Activated B cell treated with CpG ODN at 0.5 μM for 24 hours (primary cell): ENCODE data around the gene PDGFD. TPM values are rescaled to one million over a fixed set of nuclear protein-coding genes. Genes with fewer than 3 reads are reported as not detected.

Experiments
- ATAC-seq: fragments of 200-7000 bp; cut with Tn5 transposase; one replicate; pipeline ENCODE4 v1.10.0; 2021; ENCODE audit warnings: low read depth, mild to moderate bottlenecking, moderate library complexity
- CTCF ChIA-PET: fragments of 350-600 bp; sonication (Branson Sonifier 250); formaldehyde crosslinking; loops from one replicate; lab custom pipeline; 2021; ENCODE audit warnings: antibody characterized with exemption; lab: Charles Lee
- POLR2A ChIA-PET: fragments of 350-600 bp; sonication (Branson Sonifier 250); formaldehyde crosslinking; loops from one replicate; lab custom pipeline; 2021; ENCODE audit warnings: antibody characterized with exemption; lab: Charles Lee
- DNase-seq: peaks from one replicate; pipeline ENCODE4 v3.0.0; 2022
- H3K27ac Mint-ChIP-seq: one replicate; pipeline ENCODE4 v1.8.0; 2020; ENCODE audit warnings: mixed read lengths
- H3K27me3 Mint-ChIP-seq: one replicate; pipeline ENCODE4 v1.8.0; 2021; ENCODE audit warnings: mixed read lengths
- H3K36me3 Mint-ChIP-seq: one replicate; pipeline ENCODE4 v1.8.0; 2021; ENCODE audit warnings: low read depth, mixed read lengths
- H3K4me1 Mint-ChIP-seq: one replicate; pipeline ENCODE4 v1.8.0; 2021; ENCODE audit warnings: mixed read lengths
- H3K4me3 Mint-ChIP-seq: one replicate; pipeline ENCODE4 v1.8.0; 2020; ENCODE audit warnings: mild to moderate bottlenecking, mixed read lengths
- H3K9me3 Mint-ChIP-seq: one replicate; pipeline ENCODE4 v1.8.0; 2020; ENCODE audit warnings: mixed read lengths
- CTCF ChIP-seq: fragments of 200-600 bp; IDR thresholded peaks from one replicate; pipeline ENCODE4 v1.8.0; 2022; ENCODE audit warnings: antibody characterized with exemption, mild to moderate bottlenecking
- intact Hi-C: fragments of 100-400 bp; cut with micrococcal nuclease; formaldehyde crosslinking; loops from one replicate; pipeline ENCODE4 v1.15.1; 2024
- total RNA-seq: library from RNA; stranded (reverse); gene quantifications from 2 replicates; pipeline ENCODE4 v1.2.3, GENCODE V29; 2022

The PDGFD gene
- total RNA-seq, 1 donor from 2014 or later = 0.53 TPM

GRCh38 chr11:104060820-104061219 is 103.1 kb downstream of the PDGFD start:
- CTCF ChIA-PET = interaction anchor here (0.6 kb wide), 1 partner anchor 143 kb away, joined by 4 read pairs; no protein-coding TSS in a partner anchor
- DNase-seq (no peak), ATAC-seq (no peak)
- H3K27me3 Mint-ChIP-seq = no peaks in the 10 kb centered on the region
- POLR2A ChIA-PET = no interaction called here
- H3K4me3 Mint-ChIP-seq = no peak overlapping the region
- intact Hi-C loops = no loop called here
- no peaks in the 10 kb centered on the region for H3K9me3 Mint-ChIP-seq
- no peaks in the 10 kb centered on the region for H3K36me3 Mint-ChIP-seq
- TF ChIP-seq CTCF = no peak
- H3K4me1 Mint-ChIP-seq = peaks cover 11% of the 10 kb centered on the region
- no peak overlapping the region for H3K27ac Mint-ChIP-seq

- ChIA-PET POLR2A (no interaction called here), CTCF (no interaction called here)
- Mint-ChIP-seq H3K27me3 (no peaks in the 10 kb centered on the region), H3K4me1 (peaks cover 11% of the 10 kb centered on the region), H3K27ac (no peak overlapping the region), H3K4me3 (no peak overlapping the region), H3K9me3 (no peaks in the 10 kb centered on the region), H3K36me3 (no peaks in the 10 kb centered on the region)
- ATAC-seq (no peak), DNase-seq (no peak)
- no peak for TF ChIP-seq CTCF
- intact Hi-C loops = no loop called here
Measured at GRCh38 chr11:104060004-104060794, 103.7 kb downstream of the PDGFD start.

DNA sequence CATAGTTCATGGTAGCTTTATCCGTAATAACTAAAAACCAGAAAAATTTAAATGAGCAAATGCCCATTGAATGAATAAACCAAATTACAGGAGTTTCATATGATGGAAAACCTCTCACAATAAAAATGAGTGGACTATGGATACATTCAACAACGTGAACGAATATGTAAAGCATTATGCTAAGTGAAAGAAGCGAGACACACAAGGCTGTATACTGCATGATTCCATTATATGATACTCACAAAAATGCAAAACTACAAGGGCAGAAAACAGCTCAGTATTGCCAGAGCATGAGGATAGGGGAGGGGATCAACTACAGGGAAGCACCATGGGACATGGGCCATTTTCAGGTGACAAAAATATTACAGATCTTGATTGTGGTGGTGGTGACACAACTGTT is 105.3 kb downstream of the PDGFD start:
- Mint-ChIP-seq H3K4me1 (peaks cover 3% of the 10 kb centered on the region), H3K4me3 (no peak overlapping the region), H3K27me3 (no peaks in the 10 kb centered on the region), H3K27ac (no peak overlapping the region), H3K9me3 (no peaks in the 10 kb centered on the region), H3K36me3 (no peaks in the 10 kb centered on the region)
- ATAC-seq = no peak
- no peak for DNase-seq
- ChIA-PET POLR2A (no interaction called here), CTCF (no interaction called here)
- intact Hi-C loops = no loop called here
- no peak for TF ChIP-seq CTCF

DNA sequence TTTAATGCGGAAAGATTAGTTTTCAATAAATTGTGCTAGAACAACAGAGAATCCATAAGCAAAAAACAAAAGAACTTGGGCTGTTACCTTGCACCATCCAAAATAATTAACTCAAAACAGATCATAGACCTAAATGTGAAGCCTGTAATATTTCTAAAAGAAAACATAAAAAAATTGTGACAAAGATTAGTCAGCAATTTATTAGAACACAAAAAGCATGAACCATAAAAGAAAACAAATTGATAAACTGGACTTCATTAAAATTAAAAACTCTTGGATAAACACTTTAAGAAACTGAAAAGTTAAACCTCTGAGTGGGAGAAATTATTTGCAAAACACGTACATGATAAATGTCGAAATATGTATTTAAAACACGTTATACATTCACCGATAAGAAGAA is 106.0 kb downstream of the PDGFD start:
- no peaks in the 10 kb centered on the region for H3K36me3 Mint-ChIP-seq
- DNase-seq = no peak
- TF ChIP-seq CTCF = no peak
- ATAC-seq = no peak
- no peaks in the 10 kb centered on the region for H3K9me3 Mint-ChIP-seq
- POLR2A ChIA-PET = no interaction called here
- H3K27me3 Mint-ChIP-seq = no peaks in the 10 kb centered on the region
- intact Hi-C loops = no loop called here
- H3K4me1 Mint-ChIP-seq = peaks cover 3% of the 10 kb centered on the region
- H3K4me3 Mint-ChIP-seq = no peak overlapping the region
- CTCF ChIA-PET = no interaction called here
- H3K27ac Mint-ChIP-seq = no peak overlapping the region

DNA sequence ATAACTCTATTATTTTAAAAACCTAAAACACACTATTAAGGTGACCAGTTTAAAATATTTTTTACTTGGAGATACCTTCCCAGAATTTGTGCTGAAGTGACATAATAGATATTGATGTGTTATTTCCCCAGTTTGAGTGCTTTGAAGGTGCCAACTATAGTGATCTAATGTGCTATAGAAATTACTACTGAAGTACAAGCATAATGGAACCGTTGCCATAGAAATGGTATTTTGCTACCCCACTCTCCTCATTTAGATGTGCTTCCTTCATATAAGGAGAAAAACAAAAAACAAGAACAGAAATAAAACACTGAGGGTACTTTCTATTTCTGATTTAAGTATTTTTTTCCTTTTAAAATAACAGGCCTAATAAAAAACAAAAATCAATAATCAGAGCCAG is 108.4 kb downstream of the PDGFD start:
- Mint-ChIP-seq H3K4me3 (no peak overlapping the region), H3K4me1 (no peaks in the 10 kb centered on the region), H3K36me3 (no peaks in the 10 kb centered on the region), H3K27me3 (no peaks in the 10 kb centered on the region), H3K9me3 (no peaks in the 10 kb centered on the region), H3K27ac (no peak overlapping the region)
- intact Hi-C loops = no loop called here
- no peak for TF ChIP-seq CTCF
- no peak for ATAC-seq
- POLR2A ChIA-PET = no interaction called here
- DNase-seq = no peak
- CTCF ChIA-PET = no interaction called here
